GM19438 (cell line): Measurements from ENCODE around the gene GNAI3.

Experiments
- ATAC-seq: cut with Tn5 transposase; IDR thresholded peaks from one replicate; pipeline ENCODE4 v1.9.1; 2021; ENCODE audit warnings: low read depth; ENCODE audit not compliant: unreplicated experiment

GNAI3 gene

GRCh38 chr1:109543988-109544735, 4.3 kb upstream of the GNAI3 start:
- no peak for ATAC-seq

GRCh38 chr1:109546311-109547109, 1.9 kb upstream of the GNAI3 start:
- ATAC-seq: no peak

GRCh38 chr1:109547463-109548320, 723 bp upstream of the GNAI3 start:
- ATAC-seq: no peak

- ATAC-seq: no peak
Measured at GRCh38 chr1:109556563-109556962, 8.1 kb downstream of the GNAI3 start.

- ATAC-seq: no peak
Measured at GRCh38 chr1:109557520-109557919, 9.1 kb downstream of the GNAI3 start.

GRCh38 chr1:109559995-109560394, 11.6 kb downstream of the GNAI3 start:
- no peak for ATAC-seq

- ATAC-seq: no peak
Measured at GRCh38 chr1:109564194-109564878, 15.9 kb downstream of the GNAI3 start.

GRCh38 chr1:109565241-109565640, 16.8 kb downstream of the GNAI3 start:
- ATAC-seq: no peak

GRCh38 chr1:109566982-109567381, 18.6 kb downstream of the GNAI3 start:
- ATAC-seq: no peak

GRCh38 chr1:109567877-109568672, 19.7 kb downstream of the GNAI3 start:
- ATAC-seq: no peak

GRCh38 chr1:109569323-109569722, 20.9 kb downstream of the GNAI3 start:
- no peak for ATAC-seq

- ATAC-seq: no peak
Measured at GRCh38 chr1:109570414-109570813, 22.0 kb downstream of the GNAI3 start.

- no peak for ATAC-seq
Measured at GRCh38 chr1:109573785-109574184, 25.4 kb downstream of the GNAI3 start.

GRCh38 chr1:109578947-109579443, 30.6 kb downstream of the GNAI3 start:
- no peak for ATAC-seq

- ATAC-seq: no peak
Measured at GRCh38 chr1:109579491-109579890, 31.1 kb downstream of the GNAI3 start.

- no peak for ATAC-seq
Measured at GRCh38 chr1:109582021-109582420, 33.6 kb downstream of the GNAI3 start.

GRCh38 chr1:109584766-109585165, 36.4 kb downstream of the GNAI3 start:
- ATAC-seq: no peak

GRCh38 chr1:109586055-109586454, 37.6 kb downstream of the GNAI3 start:
- no peak for ATAC-seq

GRCh38 chr1:109589177-109589576, 40.8 kb downstream of the GNAI3 start:
- ATAC-seq: no peak
